Mesothelial cell of epicardium (in vitro differentiated cells): ENCODE data around the gene TDRD3. TPM values are rescaled to one million over a fixed set of nuclear protein-coding genes. Genes with fewer than 3 reads are reported as not detected.

ENCODE experiments used
- DNase-seq, 2 experiments: peaks; one replicate each; pipeline ENCODE4 v3.0.0; 2021; ENCODE audit warnings: low spot score in 2 of 2; ENCODE audit not compliant: unreplicated experiment in 2 of 2
- H3K27ac Mint-ChIP-seq: 2 replicates; pipeline ENCODE4 v1.8.0; 2021; ENCODE audit warnings: mixed read lengths
- H3K27me3 Mint-ChIP-seq: 2 replicates; pipeline ENCODE4 v1.8.0; 2021; ENCODE audit warnings: low read depth, mixed read lengths
- H3K36me3 Mint-ChIP-seq: 2 replicates; pipeline ENCODE4 v1.8.0; 2021; ENCODE audit warnings: mixed read lengths
- H3K4me1 Mint-ChIP-seq: 2 replicates; pipeline ENCODE4 v1.8.0; 2021; ENCODE audit warnings: mixed read lengths
- H3K4me3 Mint-ChIP-seq: 2 replicates; pipeline ENCODE4 v1.8.0; 2021; ENCODE audit warnings: mild to moderate bottlenecking, moderate library complexity, mixed read lengths
- H3K9me3 Mint-ChIP-seq: 2 replicates; pipeline ENCODE4 v1.8.0; 2021; ENCODE audit warnings: mixed read lengths
- CTCF ChIP-seq: fragments of 200-600 bp; sonication (generic); IDR thresholded peaks from one replicate; pipeline ENCODE4 v1.5.0; 2021; ENCODE audit warnings: antibody characterized with exemption; ENCODE audit not compliant: unreplicated experiment
- total RNA-seq: library from RNA; stranded (reverse); gene quantifications from 3 replicates; pipeline ENCODE4 v1.2.1, GENCODE V29; 2021

The TDRD3 gene
- total RNA-seq, 1 donor from 2014 or later: 50.6 TPM

- no peak overlapping the region for H3K4me3 Mint-ChIP-seq
- TF ChIP-seq CTCF: no peak
- no peaks in the 10 kb centered on the region for H3K4me1 Mint-ChIP-seq
- peaks cover 61% of the 10 kb centered on the region for H3K36me3 Mint-ChIP-seq
- peaks cover 39% of the 10 kb centered on the region for H3K9me3 Mint-ChIP-seq
- DNase-seq: no peak
- H3K27me3 Mint-ChIP-seq: no peaks in the 10 kb centered on the region
- H3K27ac Mint-ChIP-seq: no peak overlapping the region
Measured at GRCh38 chr13:60511637-60512036, 114.6 kb downstream of the TDRD3 start.

- Mint-ChIP-seq H3K4me3 (no peak overlapping the region), H3K27me3 (no peaks in the 10 kb centered on the region), H3K27ac (no peak overlapping the region), H3K36me3 (peaks cover 49% of the 10 kb centered on the region), H3K4me1 (no peaks in the 10 kb centered on the region), H3K9me3 (peaks cover 26% of the 10 kb centered on the region)
- TF ChIP-seq CTCF: no peak
- DNase-seq: no peak
Measured at GRCh38 chr13:60514891-60515290, 117.9 kb downstream of the TDRD3 start.

- H3K27me3 Mint-ChIP-seq: no peaks in the 10 kb centered on the region
- no peaks in the 10 kb centered on the region for H3K4me1 Mint-ChIP-seq
- TF ChIP-seq CTCF: no peak
- DNase-seq: no peak
- H3K36me3 Mint-ChIP-seq: peaks cover 11% of the 10 kb centered on the region
- H3K4me3 Mint-ChIP-seq: no peak overlapping the region
- H3K9me3 Mint-ChIP-seq: peaks cover under 1% of the 10 kb centered on the region
- H3K27ac Mint-ChIP-seq: peak overlapping the region; percentile 34
Measured at GRCh38 chr13:60519496-60519895, 122.5 kb downstream of the TDRD3 start.

- Mint-ChIP-seq H3K27me3 (no peaks in the 10 kb centered on the region), H3K9me3 (no peaks in the 10 kb centered on the region), H3K36me3 (peaks cover 7% of the 10 kb centered on the region), H3K4me1 (no peaks in the 10 kb centered on the region), H3K4me3 (no peak overlapping the region), H3K27ac (no peak overlapping the region)
- DNase-seq: no peak
- no peak for TF ChIP-seq CTCF
Measured at GRCh38 chr13:60520902-60521569, 124.0 kb downstream of the TDRD3 start.

GRCh38 chr13:60538566-60538965 is 141.5 kb downstream of the TDRD3 start:
- DNase-seq: no peak
- no peak for TF ChIP-seq CTCF
- no peaks in the 10 kb centered on the region for H3K27me3 Mint-ChIP-seq
- H3K4me3 Mint-ChIP-seq: no peak overlapping the region
- peaks cover 7% of the 10 kb centered on the region for H3K36me3 Mint-ChIP-seq
- no peaks in the 10 kb centered on the region for H3K9me3 Mint-ChIP-seq
- no peak overlapping the region for H3K27ac Mint-ChIP-seq
- no peaks in the 10 kb centered on the region for H3K4me1 Mint-ChIP-seq
